GM19455 (cell line): Measurements from ENCODE around the gene C20orf202.

Experiments
- ATAC-seq: cut with Tn5 transposase; IDR thresholded peaks from one replicate; pipeline ENCODE4 v1.9.1; 2021; ENCODE audit not compliant: unreplicated experiment

Gene C20orf202

DNA sequence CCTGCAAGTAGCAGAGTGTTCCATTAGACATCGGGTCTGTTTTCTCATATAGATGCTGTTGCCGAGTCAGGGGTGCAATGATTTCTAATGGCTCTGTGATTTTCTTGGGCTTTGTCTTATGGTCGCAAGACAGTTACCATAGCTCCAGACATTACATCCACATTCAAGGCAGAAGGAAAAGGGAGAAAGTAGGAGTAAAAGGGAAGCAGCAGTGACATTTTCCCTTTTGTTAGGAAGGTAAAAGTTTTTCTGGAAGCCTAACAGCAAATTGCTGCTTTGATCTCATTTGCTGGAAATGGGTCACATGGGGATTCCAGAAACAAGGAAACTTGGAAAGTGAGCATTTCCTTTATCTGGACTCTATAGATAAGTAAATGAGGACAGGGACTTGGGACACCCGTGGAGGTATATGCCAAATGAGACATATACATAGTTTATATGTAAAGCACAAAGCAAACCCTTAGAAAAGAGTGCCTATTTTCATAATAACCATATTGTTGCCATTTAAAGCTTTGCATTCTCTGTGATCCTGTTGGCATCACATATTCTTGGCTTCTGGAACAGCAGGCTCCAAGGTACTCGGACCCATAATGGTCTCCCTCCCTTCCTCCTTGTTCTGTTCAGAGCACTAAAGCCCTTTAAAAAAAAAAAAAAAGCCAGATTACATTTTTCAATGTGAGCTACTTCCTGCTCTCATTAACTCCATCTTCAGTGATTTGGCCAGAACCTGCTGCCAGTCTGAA lies at the start of gene C20orf202:
TSS of gene C20orf202 (plus strand) at position 693 of the 743 bp plus-strand sequence. CDS start 132 bp downstream, outside the sequence.
- no peak for ATAC-seq

DNA sequence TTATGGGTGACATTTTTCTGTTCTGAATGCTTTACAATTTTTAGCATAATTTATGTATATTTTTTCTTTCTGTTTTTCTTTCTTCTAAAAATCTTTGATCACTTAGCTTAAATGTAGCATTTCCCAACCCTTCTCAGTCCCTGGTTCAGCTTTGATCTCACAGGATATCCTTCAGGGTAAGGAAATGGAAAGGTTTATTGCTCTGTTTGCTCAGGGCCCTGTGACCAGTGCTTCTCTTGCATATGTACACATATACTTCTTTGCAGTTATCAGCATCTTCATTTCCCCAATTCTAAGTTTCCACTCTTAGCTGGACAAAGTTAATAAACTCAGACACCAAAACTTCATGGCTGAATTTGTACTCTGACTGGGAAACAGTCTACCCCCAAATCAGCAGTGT lies 49.0 kb upstream of the C20orf202 start:
- ATAC-seq: no peak

DNA sequence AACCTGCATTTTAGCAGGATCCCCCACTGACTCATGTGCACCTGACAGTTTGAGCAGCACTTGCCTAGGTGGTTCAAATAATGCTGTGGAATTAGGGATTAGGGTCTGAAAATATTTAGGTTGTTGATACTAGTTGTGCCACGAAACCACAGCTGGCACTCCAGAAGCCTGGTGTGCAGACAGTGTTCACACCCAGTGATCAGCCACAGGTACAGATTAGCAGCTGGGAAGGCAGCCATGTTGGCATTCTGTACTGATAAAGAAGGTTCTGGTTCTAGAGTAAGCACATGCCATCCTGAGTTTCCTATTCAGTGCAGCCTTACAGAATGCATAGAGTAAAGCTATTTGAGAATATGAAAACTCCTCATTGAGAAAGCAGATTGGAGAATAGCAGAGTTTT lies 48.6 kb upstream of the C20orf202 start:
- no peak for ATAC-seq

DNA sequence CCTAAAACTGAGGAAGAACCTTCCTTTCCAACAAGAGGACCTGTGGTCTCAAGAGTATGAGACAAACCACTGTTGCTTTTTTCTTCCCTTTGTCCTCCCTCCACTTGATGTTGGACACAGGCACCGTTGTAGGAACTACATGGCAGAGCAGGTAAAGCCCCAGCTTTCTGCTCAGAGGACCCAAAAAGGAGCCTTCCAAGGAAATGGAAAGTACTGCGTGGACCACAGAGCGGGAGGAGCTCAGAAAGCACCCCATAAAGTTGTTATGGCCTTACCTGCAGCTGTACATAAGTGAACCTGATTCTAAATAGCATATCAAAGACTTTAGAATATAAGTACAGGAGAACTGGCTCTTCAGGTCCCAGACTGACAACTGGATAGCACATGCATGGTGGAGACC lies 47.9 kb upstream of the C20orf202 start:
- ATAC-seq: no peak

DNA sequence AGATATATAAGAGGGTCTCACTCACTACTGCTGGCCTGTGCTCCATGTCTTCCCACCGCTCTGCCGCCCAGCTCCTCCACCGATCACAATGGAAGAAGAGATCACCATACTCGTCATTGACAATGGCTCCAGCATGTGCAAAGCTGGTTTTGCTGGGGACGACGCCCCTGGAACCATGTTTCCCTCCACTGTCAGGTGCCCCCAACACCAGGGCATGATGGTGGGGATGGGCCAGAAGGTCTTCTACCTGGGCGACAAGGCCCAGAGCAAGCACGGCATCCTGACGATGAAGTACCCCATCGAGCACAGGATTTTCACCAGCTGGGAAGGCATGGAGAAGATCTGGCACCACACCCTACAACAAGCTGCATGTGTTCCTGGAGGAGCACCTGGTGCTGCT lies 42.8 kb upstream of the C20orf202 start:
- ATAC-seq: no peak

DNA sequence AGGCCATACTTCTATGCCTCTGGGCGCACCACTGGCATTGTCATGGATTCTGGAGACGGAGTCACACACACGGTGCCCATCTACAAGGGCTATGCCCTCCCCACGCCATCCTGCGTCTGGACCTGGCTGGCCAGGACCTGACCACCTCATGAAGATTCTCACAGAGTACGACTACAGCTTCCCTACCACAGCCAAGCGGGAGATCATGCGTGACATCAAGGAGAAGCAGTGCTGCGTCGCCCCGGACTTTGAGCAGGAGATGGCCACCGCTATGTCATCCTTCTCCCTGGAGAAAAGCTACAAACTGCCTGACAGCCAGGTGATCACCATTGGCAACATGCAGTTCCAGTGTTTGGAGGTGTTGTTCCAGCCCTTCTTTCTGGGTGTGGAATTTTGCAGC lies 42.3 kb upstream of the C20orf202 start:
- ATAC-seq: no peak

DNA sequence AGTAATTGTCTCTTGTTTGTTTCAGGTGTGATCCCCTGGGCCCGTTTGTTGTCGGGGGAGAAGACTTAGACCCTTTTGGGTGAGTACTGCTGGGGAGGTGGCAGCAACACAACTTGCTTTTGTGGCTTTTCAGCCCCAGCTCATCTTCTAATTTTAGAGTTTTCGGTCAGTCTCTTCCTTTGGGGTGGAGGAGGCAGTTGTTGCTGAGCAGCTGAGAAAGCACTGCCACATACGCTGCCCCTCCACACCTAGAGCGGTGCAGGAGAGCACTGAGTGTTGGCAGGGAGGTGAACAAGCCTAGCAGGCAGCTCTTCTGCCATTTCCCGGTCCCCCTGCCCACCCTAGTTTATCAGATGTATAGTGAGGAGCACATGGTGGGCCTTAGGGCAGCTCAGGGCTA lies 40.1 kb upstream of the C20orf202 start:
- ATAC-seq: no peak

DNA sequence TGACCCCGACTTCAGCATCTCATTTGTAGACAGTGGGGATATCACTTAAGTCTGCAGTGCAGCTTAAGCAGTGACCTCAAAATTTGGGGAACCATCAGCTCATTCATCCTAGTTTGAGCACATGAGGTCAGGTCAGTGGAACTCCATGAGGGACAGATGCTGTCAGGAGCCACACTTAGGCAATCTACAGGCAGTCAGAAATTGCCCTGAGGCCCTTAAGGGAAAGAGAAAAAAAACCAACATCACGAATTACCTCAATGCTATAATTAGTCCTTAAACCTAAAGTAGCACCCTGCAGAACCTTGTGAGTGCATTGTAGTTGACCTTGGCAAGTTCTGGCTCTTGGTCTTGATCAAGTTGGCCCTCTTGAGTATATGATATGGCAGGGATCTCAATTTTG lies 39.6 kb upstream of the C20orf202 start:
- no peak for ATAC-seq

DNA sequence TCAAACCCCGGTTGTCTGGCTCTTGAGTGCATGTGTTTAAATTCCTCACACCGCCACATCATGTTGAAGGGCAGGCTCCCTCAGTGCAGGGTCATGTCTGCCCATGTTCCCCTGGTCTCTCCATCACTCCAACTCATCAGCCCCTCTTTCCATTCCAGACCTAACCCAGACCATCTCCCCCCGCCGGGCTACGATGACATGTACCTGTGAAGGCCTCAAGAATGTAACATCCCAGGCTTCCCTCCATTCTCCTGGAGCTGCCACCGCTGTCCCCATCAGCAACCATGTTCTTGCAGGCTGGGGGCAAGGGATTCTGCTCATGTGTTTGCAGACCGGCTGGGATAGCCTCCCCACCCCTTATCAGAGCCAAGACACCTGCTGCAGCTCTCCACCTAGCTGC lies 38.4 kb upstream of the C20orf202 start:
- ATAC-seq: no peak

DNA sequence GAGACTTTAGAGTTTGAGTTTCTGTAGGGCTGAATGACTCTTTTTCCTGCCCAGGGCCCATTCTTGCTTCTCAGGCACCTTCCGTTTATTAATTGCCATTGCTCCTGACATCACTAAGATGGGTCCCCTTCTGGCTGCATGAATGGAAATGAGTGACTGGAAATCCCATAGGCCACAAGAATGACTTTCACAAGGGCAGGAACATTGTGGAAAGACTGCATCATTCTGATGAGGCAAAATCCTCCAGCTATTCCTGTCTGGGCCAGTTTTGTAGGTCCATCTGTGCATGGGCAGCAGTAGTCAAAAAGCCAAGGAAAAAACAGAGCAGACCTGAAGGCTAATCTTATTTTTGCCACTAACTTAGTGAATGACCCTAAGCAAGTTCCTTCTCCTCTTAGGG lies 37.7 kb upstream of the C20orf202 start:
- no peak for ATAC-seq

DNA sequence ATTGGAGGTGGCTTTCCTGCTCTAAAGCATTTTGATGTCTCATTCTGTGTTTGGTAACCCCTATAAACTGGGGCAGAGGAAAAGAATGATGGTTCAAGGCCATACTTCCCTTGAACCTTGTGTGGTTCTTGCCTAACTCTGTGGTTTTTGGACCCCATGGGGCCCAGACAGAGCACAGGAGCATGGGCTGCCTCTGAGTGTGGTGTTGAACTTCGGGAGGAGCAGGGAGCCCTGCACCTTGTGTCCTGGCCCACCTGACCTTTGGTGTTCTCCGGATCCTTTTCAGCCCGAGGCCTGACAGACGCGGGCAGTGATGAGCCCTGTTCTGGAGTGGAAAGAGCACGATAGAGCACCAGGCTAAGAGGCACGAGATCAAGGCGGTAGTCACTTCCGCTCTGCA lies 37.3 kb upstream of the C20orf202 start:
- ATAC-seq: no peak

DNA sequence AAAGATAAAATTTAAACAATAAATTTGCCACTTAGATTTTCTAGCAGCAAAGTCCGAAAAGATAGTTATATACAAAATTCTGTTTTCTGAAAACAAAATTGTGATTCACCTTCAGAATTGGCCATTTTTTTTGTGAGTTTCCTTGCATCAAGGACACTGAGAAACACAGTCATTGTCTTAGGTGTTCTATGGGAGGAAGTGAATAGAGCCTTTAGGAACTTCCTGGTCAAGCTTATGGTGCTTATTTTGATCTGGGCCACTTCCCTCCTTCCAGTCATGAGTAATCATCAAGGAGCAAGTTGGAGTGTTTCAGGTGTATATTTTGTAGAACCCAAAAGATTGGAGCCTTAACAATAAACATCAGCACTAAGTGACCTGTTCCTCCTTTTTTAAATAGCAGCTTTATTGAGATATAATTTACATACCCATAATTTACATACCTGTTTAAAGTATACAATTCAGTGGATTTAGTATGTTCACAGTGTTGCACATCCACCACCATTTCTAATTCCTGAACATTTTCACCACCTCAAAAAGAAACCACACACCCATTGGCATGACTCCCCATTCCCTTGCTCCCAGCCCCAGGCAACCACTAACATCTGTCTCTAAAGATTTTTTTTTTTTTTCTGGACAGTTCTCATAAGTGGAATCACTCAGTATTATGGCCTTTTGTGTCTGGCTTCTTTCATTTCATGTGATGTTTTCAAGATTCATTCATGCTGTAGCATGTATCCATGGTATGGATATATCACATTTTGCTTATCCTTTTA lies 36.1 kb upstream of the C20orf202 start:
- no peak for ATAC-seq

DNA sequence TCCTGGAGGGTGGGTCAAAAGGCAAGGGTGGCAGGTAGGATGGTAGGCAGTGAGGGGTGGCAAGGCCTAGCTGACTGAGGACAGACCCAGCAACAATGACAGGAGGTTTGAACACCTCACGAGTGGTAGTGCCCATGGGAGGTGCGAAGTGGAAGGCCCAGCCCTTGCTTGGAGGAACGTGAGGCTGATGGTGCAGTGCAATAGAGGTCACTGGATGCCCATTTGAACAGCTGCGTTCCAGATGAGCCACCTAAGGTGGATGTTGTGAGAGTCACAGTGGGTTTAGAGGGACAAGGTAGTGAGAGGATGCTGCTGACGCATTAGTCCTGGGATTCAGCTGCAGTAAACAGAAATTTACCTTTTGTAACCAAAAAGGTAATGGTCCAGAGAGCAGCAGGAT lies 34.0 kb upstream of the C20orf202 start:
- ATAC-seq: no peak

DNA sequence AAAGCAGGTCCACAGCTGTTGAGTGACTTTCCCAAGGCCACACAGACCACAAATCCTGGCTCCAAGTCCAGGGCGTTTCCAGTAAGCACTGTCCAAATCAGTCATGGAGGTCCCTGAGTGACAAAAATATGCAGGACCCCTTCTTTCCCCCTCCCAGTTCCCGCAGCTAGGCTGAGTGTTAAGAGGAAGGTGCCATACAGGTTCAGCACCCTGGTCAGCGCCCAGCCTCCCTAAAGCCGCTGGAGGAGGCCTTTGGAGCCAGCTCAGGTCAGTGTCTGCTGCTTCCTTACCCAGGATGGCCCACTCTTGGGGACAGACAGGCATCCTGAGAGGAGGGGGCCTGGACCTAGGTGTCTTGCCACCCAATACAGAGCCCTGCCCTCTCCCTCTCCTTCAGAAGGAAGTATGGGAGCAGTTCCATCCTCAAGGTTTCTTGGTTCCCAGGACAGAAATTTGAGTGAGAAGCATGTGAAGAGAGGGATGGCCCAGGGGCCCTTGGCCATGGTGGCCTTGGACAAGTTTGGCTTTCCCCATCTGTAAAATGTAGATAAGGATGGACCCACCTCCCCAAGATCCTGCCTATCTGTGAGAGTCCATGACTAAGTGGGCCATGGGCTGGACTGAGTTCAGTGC lies 31.7 kb upstream of the C20orf202 start:
- no peak for ATAC-seq

DNA sequence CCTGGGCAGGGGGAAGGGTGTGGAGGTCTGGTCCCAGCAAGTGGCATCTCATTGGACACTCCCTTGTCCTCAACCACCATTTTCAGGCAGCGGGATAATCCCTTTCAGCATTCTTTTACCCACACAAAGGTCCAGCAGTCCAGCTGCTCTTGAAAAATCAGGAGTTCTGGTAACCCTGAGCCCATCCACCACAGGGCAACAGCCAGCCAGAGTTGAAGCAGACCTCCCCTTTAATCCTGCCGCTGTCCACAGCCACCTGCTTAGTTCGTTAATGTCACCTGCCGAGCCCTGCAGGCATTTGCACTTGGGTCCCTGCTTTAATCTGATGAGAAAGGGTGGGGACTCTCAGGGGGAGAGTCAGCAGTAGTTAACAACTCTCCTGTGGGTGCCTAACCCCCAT lies 29.6 kb upstream of the C20orf202 start:
- ATAC-seq: no peak

DNA sequence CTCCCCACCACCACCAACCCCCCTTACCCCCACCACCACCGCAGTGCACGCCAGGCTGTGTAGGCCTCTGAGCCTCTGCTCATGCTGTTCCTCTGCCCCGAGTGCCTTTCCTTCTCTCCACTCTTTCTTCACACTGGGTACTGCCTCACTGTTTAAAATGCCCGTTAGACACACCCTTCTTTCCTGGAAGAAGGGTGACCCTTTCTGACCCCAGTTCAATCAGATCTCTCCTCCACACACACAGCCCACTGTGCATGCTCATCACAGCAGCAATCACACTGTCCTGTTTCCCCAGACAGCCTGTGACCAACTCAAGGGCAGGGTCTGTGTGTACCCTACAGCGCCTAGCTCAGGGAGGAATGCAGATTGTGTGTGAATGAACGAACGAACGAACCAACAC lies 28.5 kb upstream of the C20orf202 start:
- ATAC-seq: no peak

DNA sequence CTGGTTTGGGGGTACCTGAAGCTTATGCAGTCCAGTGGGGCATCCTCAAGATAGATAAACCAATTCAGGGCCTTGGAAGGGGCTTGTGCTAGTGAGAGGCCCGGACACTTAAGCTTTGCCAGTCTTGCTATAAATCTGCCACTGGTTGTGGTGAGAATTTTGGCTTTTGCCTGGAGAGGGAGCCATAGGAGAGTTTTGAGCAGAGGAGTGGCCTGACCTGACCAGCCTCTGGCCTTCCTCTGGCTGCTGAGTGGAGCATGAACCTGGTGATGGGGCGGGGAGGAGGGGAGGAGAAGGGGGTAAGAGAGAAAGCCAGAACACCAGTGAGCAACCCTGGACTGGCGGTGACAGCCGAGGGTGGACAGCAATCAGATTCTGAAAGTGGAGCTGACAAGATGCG lies 25.6 kb upstream of the C20orf202 start:
- no peak for ATAC-seq

DNA sequence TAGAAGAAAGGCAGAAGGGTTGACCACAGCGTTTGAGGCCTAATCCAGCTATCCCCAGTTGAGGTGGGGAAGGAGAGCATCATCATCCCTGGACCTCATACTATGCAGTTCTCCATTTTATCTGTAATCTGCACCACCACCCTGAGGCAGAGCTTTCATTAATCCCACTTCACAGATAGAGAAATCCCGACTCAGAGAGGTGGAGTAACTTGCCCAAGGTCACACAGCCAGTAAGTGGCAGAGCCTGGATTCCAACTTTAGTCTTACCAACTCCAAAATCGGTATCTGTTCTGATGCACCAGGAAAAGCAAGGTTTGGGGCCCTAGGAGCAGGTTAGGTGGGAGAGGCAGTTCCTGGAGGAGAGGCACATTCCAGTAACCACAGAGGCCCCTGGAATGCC lies 25.2 kb upstream of the C20orf202 start:
- no peak for ATAC-seq

DNA sequence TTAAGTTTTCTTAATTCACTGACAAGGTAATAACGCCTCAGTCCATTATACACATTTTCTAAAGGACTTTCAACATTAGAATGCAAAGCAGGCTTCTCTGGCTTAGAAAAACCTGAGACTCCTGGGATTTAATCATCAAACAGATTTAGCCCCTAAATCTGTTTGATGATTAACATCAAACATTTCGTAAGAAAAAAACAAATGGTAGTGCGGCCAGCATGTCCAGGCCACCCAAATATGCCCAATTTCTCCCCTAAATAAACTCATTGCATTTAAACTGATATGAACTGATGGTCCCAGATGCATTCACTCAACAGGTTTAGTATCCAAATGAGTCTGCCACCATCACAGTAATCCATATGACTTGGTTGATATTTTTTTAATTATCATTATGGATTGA lies 24.6 kb upstream of the C20orf202 start:
- ATAC-seq: no peak

DNA sequence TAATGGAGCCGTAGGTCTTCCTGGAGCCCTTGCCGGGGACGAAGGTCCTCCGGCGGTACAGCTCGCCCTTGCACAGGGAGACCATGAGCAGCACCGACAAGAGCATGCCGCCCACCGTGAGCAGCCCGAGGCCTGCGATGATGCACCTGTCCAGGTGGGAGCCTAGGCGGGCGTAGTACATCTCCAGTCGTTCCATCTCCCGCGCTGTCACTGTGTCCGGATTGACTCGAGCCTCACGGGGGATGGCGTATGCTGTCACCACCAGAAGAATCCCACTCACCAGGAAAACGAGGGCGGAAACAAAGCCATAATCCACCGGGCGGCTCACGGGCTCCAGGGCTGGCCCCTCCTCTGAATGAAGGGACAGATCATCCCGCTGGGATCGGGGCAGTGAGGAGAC lies 22.3 kb upstream of the C20orf202 start:
- no peak for ATAC-seq

DNA sequence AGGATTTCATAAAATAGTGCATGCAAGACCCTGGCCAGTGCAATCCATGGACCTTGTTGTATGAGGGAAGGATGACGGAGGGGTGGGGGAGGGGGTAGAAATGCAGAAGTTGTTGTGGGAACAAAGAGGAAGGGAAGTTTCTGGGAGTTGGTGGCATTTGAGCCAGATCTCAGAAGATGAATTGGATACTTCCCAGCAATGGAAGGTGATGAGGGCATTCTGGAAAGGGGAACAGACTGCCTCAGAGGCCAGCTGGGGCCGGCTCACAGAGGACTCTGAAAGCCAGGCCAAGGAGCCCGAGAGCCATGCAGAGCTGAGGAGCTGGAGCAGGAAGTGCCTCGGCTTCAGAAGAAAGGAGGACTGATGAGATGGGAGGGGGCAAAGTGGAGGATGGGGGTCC lies 21.1 kb upstream of the C20orf202 start:
- ATAC-seq: no peak

DNA sequence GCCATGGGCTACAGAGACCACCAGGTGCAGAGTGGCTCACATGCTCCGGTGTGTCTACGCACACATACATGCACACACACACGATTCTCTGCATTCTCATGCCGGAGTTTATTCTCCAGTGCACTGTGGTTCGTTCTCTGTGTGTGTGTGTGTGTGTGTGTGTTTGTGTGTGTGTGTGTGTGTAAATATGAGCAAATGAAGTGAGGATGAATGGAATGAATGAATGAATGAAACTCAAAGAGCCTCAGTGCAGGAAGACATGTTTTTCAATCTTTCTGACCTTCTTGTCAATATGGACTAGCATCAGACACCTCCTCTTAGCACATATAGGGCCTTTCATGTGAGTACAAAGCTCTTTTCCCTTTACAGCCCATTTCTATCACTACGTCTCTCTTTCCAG lies 20.1 kb upstream of the C20orf202 start:
- no peak for ATAC-seq
